ENCODE data around the gene DRC3.

DNA sequence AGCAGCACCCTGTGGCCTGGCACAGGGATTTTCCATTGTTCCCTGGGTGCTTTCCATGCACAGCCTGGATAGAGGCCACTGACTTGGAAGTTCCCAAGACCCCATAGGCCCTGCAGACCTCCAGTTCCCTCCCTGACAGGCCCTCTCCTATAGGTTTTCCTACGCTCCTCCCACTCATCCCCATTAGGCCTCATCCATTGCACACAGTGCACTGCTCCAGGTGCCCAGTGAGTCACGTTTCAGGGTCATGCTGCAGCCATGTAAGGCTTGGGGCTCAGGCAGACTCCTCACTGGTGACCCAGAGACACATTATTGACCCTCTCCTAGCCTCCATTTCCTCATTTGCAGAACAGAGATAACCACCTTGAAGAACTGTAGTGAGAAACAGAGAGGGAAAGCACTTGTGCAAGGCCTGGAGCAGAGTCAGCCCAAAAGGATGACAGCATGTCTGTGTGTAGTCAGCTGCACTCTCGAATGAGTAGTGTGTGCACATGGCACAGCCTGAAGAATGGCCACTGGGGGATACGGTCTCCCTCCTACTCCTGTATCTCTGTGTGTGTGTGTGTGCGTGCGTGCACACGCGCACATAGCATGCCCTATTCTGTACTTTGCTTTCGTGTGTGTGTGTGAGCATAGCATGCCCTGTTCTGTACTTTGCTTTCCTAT, 26.8 kb downstream of the DRC3 start:
- TF ChIP-seq CTCF (conservative IDR thresholded peaks at IDR 0.05; ENCODE audit: low read length): no peak
- no peak for TF ChIP-seq EZH2phosphoT487 (IDR thresholded peaks at IDR 0.05; ENCODE audit: borderline replicate concordance)

All from Loucy (cell line).